Testis (tissue), 3 donors: ENCODE data around the gene ATG10. TPM values are rescaled to one million over a fixed set of nuclear protein-coding genes. Genes with fewer than 3 reads are reported as not detected.

ENCODE experiments used
- DNase-seq: peaks from one replicate; pipeline ENCODE4 v3.0.0-alpha.2; 2019
- H3K27ac ChIP-seq, 2 donors: fragments of 200-600 bp; sonication (generic); one replicate each; pipeline ENCODE4 v1.5.1; 2019
- H3K27me3 ChIP-seq: fragments of 200-600 bp; sonication (generic); one replicate; pipeline ENCODE4 v1.5.1; 2019
- H3K36me3 ChIP-seq: fragments of 200-600 bp; sonication (generic); one replicate; pipeline ENCODE4 v1.5.1; 2017; ENCODE audit warnings: low read depth; ENCODE audit errors: missing control alignments
- H3K4me1 ChIP-seq: fragments of 200-600 bp; sonication (generic); one replicate; pipeline ENCODE4 v1.5.1; 2019
- H3K4me3 ChIP-seq, 2 donors: fragments of 200-600 bp; sonication (generic); one replicate each; pipeline ENCODE4 v1.5.1; 2017 to 2019
- H3K9me3 ChIP-seq: fragments of 200-600 bp; sonication (generic); one replicate; pipeline ENCODE4 v1.5.1; 2017
- CTCF ChIP-seq, 3 experiments: fragments of 450-650 bp in 2 of 3; fragments of 200-600 bp in 1 of 3; sonication (generic) in 1 of 3; IDR thresholded peaks; one replicate each; pipeline ENCODE4 v1.5.1; 2016 to 2019; ENCODE audit warnings: antibody characterized with exemption in 3 of 3, mild to moderate bottlenecking in 2 of 3, moderate library complexity in 1 of 3
- POLR2A ChIP-seq: fragments of 450-650 bp; IDR thresholded peaks from one replicate; pipeline ENCODE4 v1.6.1; 2017; ENCODE audit warnings: antibody characterized with exemption, mild to moderate bottlenecking, moderate library complexity
- WGBS, 2 donors: methylation state at CpG; one replicate each; pipeline ENCODE4 v1.1.5; 2018; 5-methylcytosine and 5-hydroxymethylcytosine counted together
- intact Hi-C: fragments of 100-400 bp; cut with DNase I; formaldehyde crosslinking; loops from one replicate; pipeline ENCODE4 v1.15.1; 2023; ENCODE audit warnings: low total_unique reads
- polyA plus RNA-seq: library from polyadenylated mRNA; stranded (reverse); fragments of 350-450 nt; fragmentation: Illumina TruSeq; extraction: RNeasy Lipid Tissue Mini Kit (QIAGEN cat#74804); gene quantifications from one replicate; pipeline ENCODE4 v1.2.3, GENCODE V29; 2014; ENCODE audit warnings: low read depth, low replicate concordance; ENCODE audit not compliant: insufficient read depth
- total RNA-seq, 2 donors: library from RNA; depleted of rRNA; stranded (reverse); fragments of >200 nt; gene quantifications; one replicate each; pipeline ENCODE4 v1.2.3, GENCODE V29; 2016

ATG10 gene
- total and polyA plus RNA-seq, 3 donors from 2014 or later = 10.0 to 15.1 (median 14.4) TPM

GRCh38 chr5:82111191-82111590, 139.4 kb downstream of the ATG10 start:
- H3K27me3 ChIP-seq = no peaks in the 10 kb centered on the region
- 82 to 94% methylated on average over 2 of the region's 2 CpGs for WGBS, 2 donors
- no peaks in the 10 kb centered on the region for H3K4me1 ChIP-seq
- intact Hi-C loops = no loop called here
- no peak for DNase-seq
- H3K27ac ChIP-seq = no peak overlapping the region
- no peak overlapping the region for H3K4me3 ChIP-seq
- TF ChIP-seq POLR2A (no peak), CTCF (IDR thresholded peaks at IDR 0.05) (no peak)
- H3K9me3 ChIP-seq = no peaks in the 10 kb centered on the region
- H3K36me3 ChIP-seq = no peaks in the 10 kb centered on the region

GRCh38 chr5:82115858-82116257, 144.0 kb downstream of the ATG10 start:
- H3K4me3 ChIP-seq = no peak overlapping the region
- intact Hi-C loops = no loop called here
- H3K36me3 ChIP-seq = no peaks in the 10 kb centered on the region
- H3K9me3 ChIP-seq = no peaks in the 10 kb centered on the region
- TF ChIP-seq CTCF (IDR thresholded peaks at IDR 0.05) = no peak
- TF ChIP-seq POLR2A = no peak
- H3K27ac ChIP-seq = no peak overlapping the region
- DNase-seq = no peak
- 100% methylated on average over 1 of the region's 1 CpG for WGBS, 2 donors
- no peaks in the 10 kb centered on the region for H3K4me1 ChIP-seq
- H3K27me3 ChIP-seq = no peaks in the 10 kb centered on the region

GRCh38 chr5:82119889-82120288, 148.1 kb downstream of the ATG10 start:
- Histone ChIP-seq H3K27me3 (no peaks in the 10 kb centered on the region), H3K4me1 (no peaks in the 10 kb centered on the region), H3K9me3 (no peaks in the 10 kb centered on the region), H3K27ac (no peak overlapping the region), H3K36me3 (no peaks in the 10 kb centered on the region), H3K4me3 (no peak overlapping the region)
- intact Hi-C loops = no loop called here
- TF ChIP-seq CTCF (IDR thresholded peaks at IDR 0.05) = no peak
- TF ChIP-seq POLR2A = no peak
- 93 to 98% methylated on average over 4 of the region's 4 CpGs for WGBS, 2 donors
- no peak for DNase-seq

- no peaks in the 10 kb centered on the region for H3K9me3 ChIP-seq
- no peaks in the 10 kb centered on the region for H3K27me3 ChIP-seq
- H3K4me1 ChIP-seq = no peaks in the 10 kb centered on the region
- intact Hi-C loops = no loop called here
- H3K4me3 ChIP-seq = no peak overlapping the region
- 85 to 90% methylated on average over 5 to 13 of the region's 13 CpGs for WGBS, 2 donors
- TF ChIP-seq CTCF (IDR thresholded peaks at IDR 0.05) = no peak
- no peak for TF ChIP-seq POLR2A
- H3K36me3 ChIP-seq = no peaks in the 10 kb centered on the region
- no peak overlapping the region for H3K27ac ChIP-seq
- no peak for DNase-seq
Observed at GRCh38 chr5:82129723-82130285, 158.0 kb downstream of the ATG10 start.

GRCh38 chr5:82130602-82131001, 158.8 kb downstream of the ATG10 start:
- Histone ChIP-seq H3K9me3 (no peaks in the 10 kb centered on the region), H3K4me1 (no peaks in the 10 kb centered on the region), H3K4me3 (no peak overlapping the region), H3K27ac (no peak overlapping the region), H3K27me3 (no peaks in the 10 kb centered on the region), H3K36me3 (no peaks in the 10 kb centered on the region)
- TF ChIP-seq POLR2A = no peak
- TF ChIP-seq CTCF (IDR thresholded peaks at IDR 0.05) = no peak
- intact Hi-C loops = no loop called here
- DNase-seq = no peak
- WGBS, 2 donors = 90 to 94% methylated on average over 6 of the region's 6 CpGs
